Nephron progenitor cell (in vitro differentiated cells): ENCODE results near the gene NDUFAF5.
"Not testable (repeated sequence)": the region's sequence is repeated elsewhere in the genome, so short reads cannot be mapped to it uniquely, and the experiment has no call there.

Source experiments
- DNase-seq: peaks from one replicate; pipeline ENCODE4 v3.0.0; 2021
- H3K27ac Mint-ChIP-seq: 2 replicates; pipeline ENCODE4 v1.8.0; 2021; ENCODE audit warnings: mild to moderate bottlenecking, moderate library complexity, mixed read lengths
- H3K27me3 Mint-ChIP-seq: 2 replicates; pipeline ENCODE4 v1.8.0; 2021; ENCODE audit warnings: mild to moderate bottlenecking, low read depth, mixed read lengths; ENCODE audit not compliant: poor library complexity
- H3K36me3 Mint-ChIP-seq: 2 replicates; pipeline ENCODE4 v1.8.0; 2021; ENCODE audit warnings: low read depth, mixed read lengths
- H3K4me1 Mint-ChIP-seq: 2 replicates; pipeline ENCODE4 v1.8.0; 2021; ENCODE audit warnings: mixed read lengths
- H3K4me3 Mint-ChIP-seq: 2 replicates; pipeline ENCODE4 v1.8.0; 2021; ENCODE audit warnings: mild to moderate bottlenecking, moderate library complexity, mixed read lengths
- H3K9me3 Mint-ChIP-seq: 2 replicates; pipeline ENCODE4 v1.8.0; 2021; ENCODE audit warnings: mild to moderate bottlenecking, moderate library complexity, mixed read lengths
- CTCF ChIP-seq: fragments of 200-600 bp; sonication (generic); IDR thresholded peaks from 2 replicates; pipeline ENCODE4 v1.5.0; 2021; ENCODE audit warnings: antibody characterized with exemption

NDUFAF5 gene

GRCh38 chr20:13756551-13756950, 28.3 kb upstream of the NDUFAF5 start:
- no peaks in the 10 kb centered on the region for H3K27me3 Mint-ChIP-seq
- no peak overlapping the region for H3K4me3 Mint-ChIP-seq
- H3K9me3 Mint-ChIP-seq, result peaks cover 11% of the 10 kb centered on the region
- peaks cover 28% of the 10 kb centered on the region for H3K36me3 Mint-ChIP-seq
- H3K4me1 Mint-ChIP-seq, result no peaks in the 10 kb centered on the region
- no peak for DNase-seq
- TF ChIP-seq CTCF, result no peak
- H3K27ac Mint-ChIP-seq, result no peak overlapping the region

DNA sequence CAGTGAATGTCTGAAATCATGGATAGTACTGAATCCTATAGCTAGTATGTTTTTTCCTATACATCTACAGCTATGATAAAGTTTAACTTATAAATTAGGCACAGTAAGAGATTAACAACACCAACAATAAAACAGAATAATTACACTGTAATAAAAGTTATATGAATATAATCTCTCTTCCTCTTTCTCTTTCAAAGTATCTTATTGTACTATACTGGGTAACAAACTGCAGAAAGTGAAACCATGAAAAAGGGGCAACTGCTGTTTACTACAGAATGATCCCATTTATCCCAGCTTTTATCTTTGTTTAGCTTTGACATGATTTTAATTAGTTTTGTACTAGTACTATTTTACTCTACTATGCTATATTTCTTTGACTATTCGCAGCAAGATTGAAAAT, 25.9 kb upstream of the NDUFAF5 start:
- Mint-ChIP-seq H3K27me3 (no peaks in the 10 kb centered on the region), H3K36me3 (peaks cover 51% of the 10 kb centered on the region), H3K4me3 (no peak overlapping the region), H3K4me1 (no peaks in the 10 kb centered on the region), H3K9me3 (peaks cover 11% of the 10 kb centered on the region), H3K27ac (no peak overlapping the region)
- TF ChIP-seq CTCF, result no peak
- no peak for DNase-seq

DNA sequence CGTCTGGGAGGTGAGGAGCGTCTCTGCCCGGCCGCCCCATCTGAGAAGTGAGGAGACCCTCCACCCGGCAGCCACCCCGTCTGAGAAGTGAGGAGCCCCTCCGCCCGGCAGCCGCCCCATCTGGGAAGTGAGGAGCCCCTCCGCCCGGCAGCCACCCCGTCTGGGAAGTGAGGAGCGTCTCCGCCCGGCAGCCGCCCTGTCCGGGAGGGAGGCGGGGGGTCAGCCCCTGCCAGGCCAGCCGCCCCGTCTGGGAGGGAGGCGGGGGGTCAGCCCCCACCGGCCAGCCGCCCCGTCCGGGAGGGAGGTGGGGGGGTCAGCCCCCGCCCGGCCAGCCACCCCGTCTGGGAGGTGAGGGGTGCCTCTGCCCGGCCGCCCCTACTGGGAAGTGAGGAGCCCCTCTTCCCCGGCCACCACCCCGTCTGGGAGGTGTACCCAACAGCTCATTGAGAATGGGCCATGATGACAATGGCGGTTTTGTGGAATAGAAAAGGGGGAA, 24.3 kb upstream of the NDUFAF5 start:
- H3K9me3 Mint-ChIP-seq, result peaks cover 24% of the 10 kb centered on the region
- not testable (repeated sequence) for H3K4me3 Mint-ChIP-seq, H3K27me3 Mint-ChIP-seq, H3K27ac Mint-ChIP-seq, H3K4me1 Mint-ChIP-seq, DNase-seq
- peaks cover 67% of the 10 kb centered on the region for H3K36me3 Mint-ChIP-seq

DNA sequence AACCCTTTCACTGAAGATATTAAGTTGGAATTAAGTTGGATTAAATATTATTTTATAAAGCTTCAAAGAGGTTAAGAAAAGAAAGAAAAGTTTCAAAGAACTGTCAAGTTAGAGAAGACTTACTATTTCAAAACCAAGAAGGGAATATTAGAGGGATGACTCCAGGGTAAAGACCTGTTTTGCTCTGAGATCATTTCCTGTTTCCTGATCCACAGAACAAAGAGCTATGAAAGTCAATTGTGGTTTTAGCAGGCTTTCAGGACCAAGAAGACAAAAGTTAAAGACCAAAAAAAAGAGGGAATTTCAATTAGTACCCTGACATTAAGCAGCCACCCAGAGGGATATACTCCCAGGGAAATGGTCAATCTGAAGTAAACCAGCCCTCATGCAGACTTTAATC, 19.5 kb upstream of the NDUFAF5 start:
- Mint-ChIP-seq H3K27ac (no peak overlapping the region), H3K4me1 (no peaks in the 10 kb centered on the region), H3K9me3 (peaks cover 42% of the 10 kb centered on the region), H3K27me3 (peaks cover 3% of the 10 kb centered on the region), H3K36me3 (peaks cover 88% of the 10 kb centered on the region), H3K4me3 (no peak overlapping the region)
- no peak for DNase-seq
- no peak for TF ChIP-seq CTCF

DNA sequence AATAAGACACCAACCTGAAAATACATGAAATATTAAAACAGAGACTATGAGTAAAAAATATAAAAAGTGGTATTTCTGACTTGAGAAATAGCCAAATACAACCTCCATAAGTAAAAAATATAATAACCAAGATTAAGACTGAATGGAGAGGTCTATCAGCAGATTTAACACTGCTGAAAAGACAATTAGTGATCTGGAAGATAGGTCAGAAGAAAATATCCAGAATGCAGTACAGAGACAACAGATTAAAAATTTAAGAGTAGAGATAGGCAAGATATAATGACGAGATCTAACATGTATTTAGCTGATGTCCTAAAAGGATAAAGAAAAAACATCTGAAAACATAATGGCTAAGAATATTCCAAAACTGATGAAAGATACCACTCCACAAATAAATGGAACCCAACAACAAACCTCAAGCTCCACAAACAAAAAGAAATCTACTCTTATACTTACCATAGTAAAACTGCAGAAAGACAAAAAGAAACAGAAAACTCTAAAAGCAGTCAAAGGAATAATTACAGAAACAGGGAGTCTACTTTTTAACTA, 18.9 kb upstream of the NDUFAF5 start:
- peaks cover 93% of the 10 kb centered on the region for H3K36me3 Mint-ChIP-seq
- peaks cover 42% of the 10 kb centered on the region for H3K9me3 Mint-ChIP-seq
- peaks cover 3% of the 10 kb centered on the region for H3K27me3 Mint-ChIP-seq
- H3K4me1 Mint-ChIP-seq, result no peaks in the 10 kb centered on the region
- no peak overlapping the region for H3K27ac Mint-ChIP-seq
- DNase-seq, result no peak
- no peak for TF ChIP-seq CTCF
- no peak overlapping the region for H3K4me3 Mint-ChIP-seq

- Mint-ChIP-seq H3K36me3 (peaks cover 82% of the 10 kb centered on the region), H3K4me1 (no peaks in the 10 kb centered on the region), H3K4me3 (no peak overlapping the region), H3K9me3 (peaks cover 32% of the 10 kb centered on the region), H3K27ac (no peak overlapping the region), H3K27me3 (peaks cover 3% of the 10 kb centered on the region)
- no peak for DNase-seq
- no peak for TF ChIP-seq CTCF
Observed at GRCh38 chr20:13770141-13770540, 14.7 kb upstream of the NDUFAF5 start.
